HG02798 (cell line): ENCODE measurements around the gene SCYL1.
"Not testable (repeated sequence)": the region's sequence is repeated elsewhere in the genome, so short reads cannot be mapped to it uniquely, and the experiment has no call there.

Source experiments
- ATAC-seq: cut with Tn5 transposase; IDR thresholded peaks from one replicate; pipeline ENCODE4 v1.9.1; 2021; ENCODE audit warnings: mild to moderate bottlenecking; ENCODE audit not compliant: unreplicated experiment, poor library complexity

SCYL1 gene

DNA sequence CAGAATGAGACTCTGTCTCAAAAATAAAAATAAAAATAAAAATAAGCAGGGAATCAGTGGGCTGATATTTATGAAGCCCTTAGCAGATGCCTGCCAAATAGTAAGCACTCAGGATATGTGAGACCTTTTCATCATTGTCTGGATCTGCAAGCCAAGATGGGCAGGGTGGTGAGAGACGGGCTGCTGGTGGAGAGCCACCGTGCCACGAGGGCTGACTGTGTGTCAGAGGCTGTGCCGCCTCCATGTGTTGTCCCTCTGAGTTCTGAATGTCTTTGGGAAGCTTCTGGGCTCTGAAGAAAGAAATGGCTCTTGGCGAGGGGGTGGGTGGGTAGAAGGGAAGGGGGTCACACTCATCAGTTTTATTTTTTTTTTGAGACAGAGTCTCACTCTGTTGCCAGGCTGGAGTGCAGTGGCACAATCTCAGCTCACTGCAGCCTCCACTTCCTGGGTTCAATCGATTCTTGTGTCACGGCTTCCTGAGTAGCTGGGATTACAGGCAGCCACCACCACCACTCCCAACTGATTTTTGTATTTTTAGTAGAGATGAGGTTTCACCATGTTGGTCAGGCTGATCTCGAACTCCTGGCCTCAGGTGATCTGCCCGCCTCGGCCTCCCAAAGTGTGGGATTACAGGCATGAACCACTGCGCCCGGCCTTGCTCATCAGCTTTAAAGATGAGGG lies 40.1 kb downstream of the SCYL1 start:
- ATAC-seq, result not testable (repeated sequence)

- ATAC-seq, result no peak
These were observed 41.0 kb downstream of the SCYL1 start for GRCh38 chr11:65565624-65566453.

GRCh38 chr11:65569164-65569972 lies 44.5 kb downstream of the SCYL1 start:
- ATAC-seq, result no peak

GRCh38 chr11:65569973-65570918 lies 45.4 kb downstream of the SCYL1 start, which contains the start of gene ZNRD2:
Gene ZNRD2, plus strand, starts transcription at chr11:65570477. Its CDS starts 15 bp downstream, at chr11:65570492.
- peak; percentile 68 for ATAC-seq

DNA sequence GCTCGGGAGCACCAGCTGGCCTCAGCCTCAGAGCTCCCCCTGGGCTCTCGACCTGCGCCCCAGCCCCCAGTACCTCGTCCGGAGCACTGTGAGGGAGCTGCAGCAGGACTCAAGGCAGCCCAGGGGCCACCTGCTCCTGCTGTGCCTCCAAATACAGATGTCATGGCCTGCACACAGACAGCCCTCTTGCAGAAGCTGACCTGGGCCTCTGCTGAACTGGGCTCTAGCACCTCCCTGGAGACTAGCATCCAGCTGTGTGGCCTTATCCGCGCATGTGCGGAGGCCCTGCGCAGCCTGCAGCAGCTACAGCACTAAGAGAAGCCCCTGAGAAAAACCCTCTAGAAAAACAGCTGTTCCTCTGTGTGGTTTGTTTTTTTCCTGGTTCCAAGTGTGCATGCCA lies 46.5 kb downstream of the SCYL1 start:
- ATAC-seq, result no peak

- ATAC-seq, result no peak
These were observed 47.1 kb downstream of the SCYL1 start for GRCh38 chr11:65571940-65572339.

DNA sequence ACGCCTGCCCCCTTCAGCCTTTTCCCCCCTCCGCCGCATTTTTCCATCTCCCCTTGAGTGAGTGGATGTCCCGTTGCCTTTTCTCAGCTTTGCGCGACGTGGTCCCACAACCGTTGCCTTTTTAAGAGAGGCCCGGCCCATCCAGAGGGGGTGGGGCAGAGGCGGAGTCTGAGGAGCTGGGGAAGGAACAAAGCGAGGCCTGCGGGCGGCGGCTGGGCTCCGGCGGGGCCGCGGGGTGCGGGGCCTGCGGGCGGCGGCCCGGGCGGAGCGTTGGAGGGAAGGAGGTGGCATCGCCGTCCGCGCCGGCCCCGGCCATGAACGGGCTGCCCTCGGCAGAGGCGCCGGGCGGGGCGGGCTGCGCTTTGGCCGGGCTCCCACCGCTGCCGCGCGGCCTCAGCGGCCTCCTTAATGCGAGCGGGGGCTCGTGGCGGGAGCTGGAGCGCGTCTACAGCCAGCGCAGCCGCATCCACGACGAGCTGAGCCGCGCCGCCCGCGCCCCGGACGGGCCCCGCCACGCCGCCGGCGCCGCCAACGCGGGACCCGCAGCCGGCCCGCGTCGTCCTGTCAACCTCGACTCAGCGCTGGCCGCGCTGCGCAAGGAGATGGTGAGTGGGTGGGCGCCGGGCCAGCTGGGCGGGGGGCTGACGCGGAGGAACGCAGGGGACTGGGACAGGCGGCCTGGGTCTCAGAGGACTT lies 47.6 kb downstream of the SCYL1 start, which contains the start of gene FAM89B:
FAM89B (plus strand) TSS at position 183 of the 696 bp plus-strand sequence; CDS start at position 315, 132 bp downstream.
- peak; percentile 10 for ATAC-seq

GRCh38 chr11:65573391-65574079 lies 48.7 kb downstream of the SCYL1 start:
- no peak for ATAC-seq

DNA sequence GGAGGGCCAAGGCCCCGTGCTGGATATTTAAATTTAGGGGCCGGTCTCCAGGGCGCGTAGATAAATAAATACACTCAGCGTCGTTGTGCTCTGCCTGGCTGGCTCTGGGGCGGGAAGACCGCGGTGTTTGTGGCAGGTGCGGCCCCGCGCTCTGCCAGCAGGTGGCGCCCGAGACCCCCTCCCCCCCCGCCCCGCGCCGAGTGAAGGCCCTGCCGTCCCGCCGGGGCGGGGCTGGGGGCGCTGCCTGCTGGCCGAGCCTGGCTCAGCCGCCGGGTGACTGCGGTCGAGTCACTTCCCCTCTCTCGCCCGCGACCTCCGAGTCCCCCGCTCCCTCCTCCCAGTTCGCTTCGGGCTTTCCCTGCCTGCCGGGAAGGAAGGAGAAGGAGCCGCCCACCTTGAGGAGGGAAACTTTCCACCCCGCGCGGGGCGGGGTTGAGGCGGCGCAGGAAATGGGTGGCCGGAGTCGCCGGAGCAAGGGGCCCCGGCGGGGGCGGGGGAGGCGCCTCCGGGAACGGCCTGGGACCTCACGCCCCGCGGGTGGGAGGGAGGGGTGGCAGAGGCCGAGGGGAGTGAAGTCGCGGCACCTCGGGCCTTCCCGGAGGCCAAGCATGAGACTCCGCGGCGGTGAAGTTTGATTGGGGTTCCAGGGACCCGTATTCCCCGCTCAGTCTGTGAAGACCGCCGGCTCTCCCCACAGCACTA lies 49.4 kb downstream of the SCYL1 start:
- ATAC-seq, result peak; percentile 45

- no peak for ATAC-seq
These were observed 50.1 kb downstream of the SCYL1 start for GRCh38 chr11:65574811-65575567.

GRCh38 chr11:65575568-65576231 lies 50.8 kb downstream of the SCYL1 start, which contains the start of gene EHBP1L1:
Gene EHBP1L1, plus strand, starts transcription at chr11:65576053. Its CDS starts 250 bp downstream, at chr11:65576303.
- ATAC-seq, result peak; percentile 35

DNA sequence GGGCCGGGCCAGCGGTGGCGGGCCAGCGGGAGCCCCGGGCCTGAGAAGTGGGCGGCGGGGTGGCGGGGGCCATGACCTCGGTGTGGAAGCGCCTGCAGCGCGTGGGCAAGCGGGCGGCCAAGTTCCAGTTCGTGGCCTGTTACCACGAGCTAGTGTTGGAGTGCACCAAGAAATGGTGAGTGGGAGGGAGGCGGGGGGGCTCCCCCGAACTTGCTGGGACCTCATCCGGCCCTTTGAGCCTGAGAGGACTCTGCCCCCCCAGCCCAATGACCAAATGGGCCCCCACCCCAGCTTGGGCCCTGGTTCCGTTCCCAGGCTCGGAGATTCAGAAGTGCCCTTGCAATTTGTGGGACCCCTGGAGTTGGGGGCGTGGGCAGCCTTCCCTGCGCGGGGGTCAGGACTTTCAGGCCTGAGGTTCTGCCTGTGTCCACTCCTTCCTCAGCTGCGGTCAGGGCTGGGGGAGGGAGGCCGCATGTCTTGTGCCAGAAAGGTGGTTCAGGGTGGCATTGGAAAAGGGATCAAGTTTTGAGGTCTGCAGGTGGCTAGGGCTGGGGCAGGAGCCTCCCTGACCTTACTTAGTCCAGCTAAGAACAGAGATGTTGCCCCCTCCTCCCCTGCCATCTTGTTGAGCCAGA lies 51.5 kb downstream of the SCYL1 start:
- ATAC-seq, result no peak

DNA sequence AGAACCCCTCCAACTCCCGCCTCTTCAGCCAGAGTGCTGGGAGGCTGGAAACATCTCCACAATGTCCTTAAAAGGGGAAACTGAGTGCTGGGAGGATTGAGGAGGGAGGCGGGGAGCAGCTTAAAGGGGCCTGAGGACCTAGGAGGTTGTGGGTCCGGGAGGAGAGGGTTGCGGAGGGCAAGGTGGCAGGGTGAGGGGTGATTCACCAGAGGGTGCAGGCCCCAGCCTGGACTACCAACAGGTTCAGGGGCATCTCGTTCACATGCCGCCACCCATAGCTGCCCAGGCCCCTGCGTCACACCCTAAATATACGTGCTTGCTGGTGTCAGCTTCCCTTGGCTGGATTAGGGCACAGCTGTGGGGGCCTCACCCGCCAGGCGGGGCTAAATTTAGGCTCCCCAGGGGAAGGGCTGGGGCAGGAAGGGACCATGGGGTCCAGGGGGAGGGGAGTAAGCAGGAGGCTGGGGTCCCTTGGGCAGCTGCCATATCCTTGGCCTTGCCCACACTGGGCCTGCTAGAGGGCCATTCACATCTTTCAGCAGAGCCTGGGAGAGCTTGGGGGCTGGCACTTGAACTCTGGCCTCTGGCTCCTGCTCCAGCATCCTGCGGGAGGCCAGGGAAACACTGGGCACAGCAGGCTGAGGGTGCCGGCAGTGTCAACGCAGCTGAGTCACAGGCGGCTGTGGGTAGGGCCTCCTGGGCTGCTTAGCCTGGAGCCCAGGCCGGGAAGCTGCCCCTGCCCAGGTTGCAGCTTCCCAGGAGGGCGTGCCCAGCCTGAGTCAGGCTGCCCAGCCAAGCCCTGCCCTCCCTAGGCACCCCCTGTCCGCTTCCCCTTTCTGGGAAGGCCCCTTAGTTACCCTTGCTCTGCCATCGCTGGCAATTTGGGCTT lies 52.2 kb downstream of the SCYL1 start:
- ATAC-seq, result no peak

DNA sequence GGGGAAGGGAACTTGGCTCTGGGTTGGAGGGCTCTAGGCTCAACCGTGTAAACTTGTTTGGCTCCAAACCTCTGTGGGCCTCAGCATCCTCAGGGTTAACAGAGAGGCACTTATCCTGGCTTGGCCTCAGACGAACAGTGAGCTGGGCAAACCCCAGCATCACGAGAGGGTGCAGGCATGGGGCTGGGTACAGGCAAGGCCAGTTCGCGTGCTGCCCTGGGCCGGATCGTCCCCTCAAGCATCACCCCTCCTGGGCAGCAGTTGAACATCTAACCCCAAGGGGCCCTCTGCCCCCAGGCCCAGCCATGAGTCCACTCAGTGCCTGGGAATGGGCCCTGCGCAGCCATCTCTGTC lies 52.9 kb downstream of the SCYL1 start:
- ATAC-seq, result no peak

GRCh38 chr11:65578134-65578533 lies 53.3 kb downstream of the SCYL1 start:
- ATAC-seq, result no peak
